HepG2 (cell line): ENCODE data around the gene KRTAP12-4. TPM values are rescaled to one million over a fixed set of nuclear protein-coding genes. Genes with fewer than 3 reads are reported as not detected.

Source experiments
- ATAC-seq: fragments of 200-7000 bp; cut with Tn5 transposase; 3 replicates; pipeline ENCODE4 v1.9.1; 2020; ENCODE audit warnings: mild to moderate bottlenecking, moderate library complexity
- BruUV-seq: library from RNA; stranded (reverse); fragments of 400-500 nt; replicated peaks from 2 replicates; lab custom pipeline; 2021; lab: Mats Ljungman, UMichigan
- CTCF ChIA-PET: fragments of 300-600 bp; formaldehyde crosslinking; extraction: SDS; loops from one replicate; lab custom pipeline; 2021; ENCODE audit warnings: low total read pairs, inconsistent platforms, low intra/inter-chr PET ratio; lab: Yijun Ruan, JAX
- POLR2A ChIA-PET: fragments of 350-600 bp; sonication (Branson Sonifier 250); formaldehyde crosslinking; loops from one replicate; lab custom pipeline; 2020; ENCODE audit warnings: antibody characterized with exemption, inconsistent platforms; lab: Yijun Ruan, JAX
- DNase-seq: peaks from one replicate; pipeline ENCODE4 v3.0.0-alpha.2; 2015; ENCODE audit warnings: low spot score
- FAIRE-seq: peaks from 3 replicates; lab custom pipeline; 2011; peaks lifted over from hg19 to GRCh38; lab: Jason Lieb, UNC
- H2AFZ ChIP-seq: one replicate; pipeline ENCODE4 v1.6.1; 2011; ENCODE audit warnings: low read length, inconsistent platforms
- H3K27ac ChIP-seq: fragments of 300-600 bp; 3 replicates; pipeline ENCODE4 v1.8.0; 2011; ENCODE audit warnings: mixed run types, mild to moderate bottlenecking, mixed read lengths, low read length, inconsistent platforms; ENCODE audit not compliant: insufficient read depth; ENCODE audit errors: extremely low read length
- H3K27me3 ChIP-seq, 2 experiments: fragments of 200-600 bp in 1 of 2; 2 replicates in 1 of 2; 3 replicates in 1 of 2; pipeline versions ENCODE4 v1.6.0 to v1.8.0; 2011; ENCODE audit warnings: low read length in 2 of 2, mild to moderate bottlenecking in 2 of 2, moderate library complexity in 2 of 2, inconsistent platforms in 1 of 2; ENCODE audit not compliant: insufficient read depth in 2 of 2, control insufficient read depth in 1 of 2
- H3K36me3 ChIP-seq, 2 experiments: fragments of 200-600 bp in 1 of 2; replicated peaks in 1 of 2; 2 replicates in 1 of 2; 3 replicates in 1 of 2; pipeline versions ENCODE4 v1.5.1 to v1.8.0; 2011; ENCODE audit warnings: low read length in 2 of 2, inconsistent platforms in 1 of 2; ENCODE audit not compliant: insufficient read depth in 2 of 2, control insufficient read depth in 1 of 2
- H3K4me1 ChIP-seq: 2 replicates; pipeline ENCODE4 v1.5.1; 2012; ENCODE audit warnings: low read length, inconsistent platforms; ENCODE audit not compliant: insufficient read depth
- H3K4me2 ChIP-seq: 2 replicates; pipeline ENCODE4 v1.6.0; 2011; ENCODE audit warnings: low read depth, low read length, inconsistent platforms
- H3K4me3 ChIP-seq, 3 experiments: fragments of 200-600 bp in 1 of 3; sonication (generic), shearing (Covaris generic) in 1 of 3; replicated peaks in 1 of 3; 2 replicates each; pipeline ENCODE4 v1.5.1; 2011 to 2016; ENCODE audit warnings: low read length in 3 of 3, inconsistent platforms in 2 of 3, low read depth in 2 of 3, mild to moderate bottlenecking in 2 of 3, control low read depth in 1 of 3, mixed read lengths in 1 of 3; ENCODE audit not compliant: insufficient read depth in 1 of 3
- H3K79me2 ChIP-seq: one replicate; pipeline ENCODE4 v1.6.1; 2011; ENCODE audit warnings: low read length, inconsistent platforms; ENCODE audit not compliant: insufficient read depth
- H3K9ac ChIP-seq: 2 replicates; pipeline ENCODE4 v1.6.0; 2011; ENCODE audit warnings: mild to moderate bottlenecking, low read depth, low read length, inconsistent platforms; ENCODE audit not compliant: insufficient read depth
- H3K9me3 ChIP-seq: 2 replicates; pipeline ENCODE4 v1.5.1; 2012; ENCODE audit warnings: mild to moderate bottlenecking, low read length
- H4K20me1 ChIP-seq: 2 replicates; pipeline ENCODE4 v1.6.0; 2011; ENCODE audit warnings: inconsistent platforms, mild to moderate bottlenecking, low read length, moderate library complexity; ENCODE audit not compliant: insufficient read depth
- ARNT ChIP-seq: fragments of 450-650 bp; IDR thresholded peaks from 2 replicates; pipeline ENCODE4 v1.6.1; 2017
- BCL6 ChIP-seq: IDR thresholded peaks from 2 replicates; pipeline ENCODE4 v1.6.1; 2016; ENCODE audit warnings: missing genetic modification reagents, missing compliant biosample characterization
- HIVEP1 ChIP-seq: sonication (generic); formaldehyde crosslinking; IDR thresholded peaks from 2 replicates; pipeline ENCODE4 v1.4.0; 2020; ENCODE audit warnings: mild to moderate bottlenecking, missing genetic modification reagents
- NCOA5 ChIP-seq: sonication (generic); formaldehyde crosslinking; IDR thresholded peaks from 2 replicates; pipeline ENCODE4 v1.4.0; 2020; ENCODE audit warnings: missing genetic modification reagents
- SIX4 ChIP-seq: sonication (generic); formaldehyde crosslinking; IDR thresholded peaks from 2 replicates; pipeline ENCODE4 v1.4.0; 2020; ENCODE audit warnings: missing genetic modification reagents
- SMAD9 ChIP-seq: sonication (generic); formaldehyde crosslinking; IDR thresholded peaks from 2 replicates; pipeline ENCODE4 v1.5.1; 2020; ENCODE audit warnings: mild to moderate bottlenecking, missing genetic modification reagents
- YY1 ChIP-seq: IDR thresholded peaks from 2 replicates; pipeline ENCODE4 v1.6.1; 2011; ENCODE audit warnings: low read length, low read depth, moderate library complexity, mild to moderate bottlenecking; ENCODE audit not compliant: insufficient read depth, insufficient replicate concordance
- ZNF143 ChIP-seq: sonication (generic); formaldehyde crosslinking; IDR thresholded peaks from 2 replicates; pipeline ENCODE4 v1.4.0; 2020; ENCODE audit warnings: missing genetic modification reagents
- ZNF317 ChIP-seq: sonication (generic); formaldehyde crosslinking; IDR thresholded peaks from 2 replicates; pipeline ENCODE4 v1.5.0; 2020; ENCODE audit warnings: mild to moderate bottlenecking, missing genetic modification reagents
- ZNF343 ChIP-seq: sonication (generic); formaldehyde crosslinking; IDR thresholded peaks from 2 replicates; pipeline ENCODE4 v1.4.0; 2020; ENCODE audit warnings: mild to moderate bottlenecking, missing genetic modification reagents
- ZNF546 ChIP-seq: sonication (generic); formaldehyde crosslinking; conservative IDR thresholded peaks from 2 replicates; pipeline ENCODE4 v1.8.1; 2023; ENCODE audit warnings: mild to moderate bottlenecking, missing genetic modification reagents
- WGBS: methylation state at CpG from one replicate; pipeline ENCODE4 v1.1.6; 2017; ENCODE audit warnings: low lambda C conversion rate; 5-methylcytosine and 5-hydroxymethylcytosine counted together
- in situ Hi-C: cut with HindIII; loops from 2 replicates; pipeline ENCODE4 v1.10.0; 2017; ENCODE audit warnings: low pct_unique_long_range_greater_than_20kb; ENCODE audit not compliant: extremely low pct_ligation_motif_present
- intact Hi-C: fragments of 100-400 bp; cut with micrococcal nuclease; formaldehyde crosslinking; loops from one replicate; pipeline ENCODE4 v1.10.0; 2022; ENCODE audit not compliant: unreplicated experiment
- polyA plus RNA-seq, 8 experiments: library from polyadenylated mRNA; depleted of rRNA in 3 of 8; stranded (reverse) in 7 of 8; unstranded in 1 of 8; fragments of >200 nt; fragmentation: Illumina TruSeq in 4 of 8; extraction: Trizol in 4 of 8; gene quantifications; 2 replicates each; pipeline versions ENCODE4 v1.2.1 to v1.2.3, GENCODE V29; 2011 to 2016; ENCODE audit warnings: low read depth in 4 of 8, missing spikeins in 1 of 8, mixed read lengths in 1 of 8; ENCODE audit not compliant: insufficient read depth in 1 of 8
- total RNA-seq, 5 experiments: library from RNA; depleted of rRNA; stranded (reverse); fragments of >200 nt; fragmentation: Illumina TruSeq; extraction: Trizol; gene quantifications; 2 replicates each; pipeline ENCODE4 v1.2.3, GENCODE V29; 2016; ENCODE audit warnings: low read depth in 1 of 5

KRTAP12-4 gene
- total and polyA plus RNA-seq, 2 of the 13 experiments (the other 11 are each of a cell fraction or from before 2014, with no cell fraction given) = not detected

- H3K79me2 ChIP-seq = no peaks in the 10 kb centered on the region
- H3K9ac ChIP-seq = no peak overlapping the region
- no peaks in the 10 kb centered on the region for H3K4me1 ChIP-seq
- no peak overlapping the region for H3K27ac ChIP-seq
- no TSS peak for BruUV-seq
- ChIA-PET POLR2A (no interaction called here), CTCF (no interaction called here)
- H2AFZ ChIP-seq = no peak overlapping the region
- peaks cover 0 to 31% of the 10 kb centered on the region in 2 experiments; a peak in 4 of 5 replicates for H3K27me3 ChIP-seq
- H3K9me3 ChIP-seq = no peaks in the 10 kb centered on the region
- no peak overlapping the region for H3K4me2 ChIP-seq
- DNase-seq = no peak
- TF ChIP-seq SIX4 (no peak), ARNT (no peak), HIVEP1 (CRISPR knock-in tag) (no peak), ZNF343 (CRISPR knock-in tag) (no peak), NCOA5 (CRISPR knock-in tag) (no peak), ZNF143 (CRISPR knock-in tag) (no peak), SMAD9 (CRISPR knock-in tag) (no peak), ZNF317 (CRISPR knock-in tag) (no peak), BCL6 (CRISPR knock-in tag) (no peak), YY1 (no peak), ZNF546 (no peak)
- 35% methylated on average over 13 of the region's 15 CpGs for WGBS
- FAIRE-seq = no peak
- ATAC-seq = no peak
- no peaks in the 10 kb centered on the region for H3K36me3 ChIP-seq
- in situ Hi-C loops (no loop called here), intact Hi-C loops (no loop called here)
- no peaks in the 10 kb centered on the region for H4K20me1 ChIP-seq
- no peak overlapping the region for H3K4me3 ChIP-seq
Measured at GRCh38 chr21:44682580-44683151, 28.2 kb upstream of the KRTAP12-4 start.
